BJ (cell line): Measurements from ENCODE around the gene STRC. TPM values are rescaled to one million over a fixed set of nuclear protein-coding genes. Genes with fewer than 3 reads are reported as not detected.
"Not testable (repeated sequence)": the region's sequence is repeated elsewhere in the genome, so short reads cannot be mapped to it uniquely, and the experiment has no call there.

Experiments used
- CTCF ChIA-PET: fragments of 350-600 bp; formaldehyde crosslinking; extraction: SDS; loops from one replicate; lab custom pipeline; 2021; ENCODE audit warnings: antibody characterized with exemption, inconsistent platforms; lab: Yijun Ruan, JAX
- POLR2A ChIA-PET: fragments of 300-600 bp; sonication (Branson Sonifier 250); formaldehyde crosslinking; extraction: SDS; loops from one replicate; lab custom pipeline; 2021; ENCODE audit warnings: antibody characterized with exemption; lab: Charles Lee
- DNase-seq: peaks from one replicate; pipeline ENCODE4 v3.0.0-alpha.2; 2011; ENCODE audit warnings: low read depth
- H3K27me3 ChIP-seq: 2 replicates; pipeline ENCODE4 v1.6.0; 2011; ENCODE audit warnings: low read length; ENCODE audit not compliant: control insufficient read depth, insufficient read depth
- H3K36me3 ChIP-seq: 2 replicates; pipeline ENCODE4 v1.5.1; 2011; ENCODE audit warnings: low read length; ENCODE audit not compliant: control insufficient read depth, insufficient read depth
- H3K4me3 ChIP-seq: 2 replicates; pipeline ENCODE4 v1.5.1; 2011; ENCODE audit warnings: low read depth, mild to moderate bottlenecking, control low read depth, low read length
- CTCF ChIP-seq: IDR thresholded peaks from 2 replicates; pipeline ENCODE4 v1.5.1; 2011; ENCODE audit warnings: low read depth, mild to moderate bottlenecking, control low read depth, inconsistent platforms, low read length, moderate library complexity; ENCODE audit not compliant: insufficient read depth
- polyA minus RNA-seq: library from RNA; depleted of rRNA, polyadenylated mRNA; stranded (reverse); fragments of >200 nt; gene quantifications from 2 replicates; pipeline ENCODE4 v1.2.3, GENCODE V29; 2011; rRNA and poly(A)+ RNA removed
- polyA plus RNA-seq: library from polyadenylated mRNA; depleted of rRNA; stranded (reverse); fragments of >200 nt; gene quantifications from 2 replicates; pipeline ENCODE4 v1.2.3, GENCODE V29; 2011; rRNA removed

STRC gene
- polyA plus RNA-seq (not detected in 2 replicates), polyA minus RNA-seq (0.09 TPM in 1 of 2 replicates, not detected in the other)

GRCh38 chr15:43618700-43619099, at the start of gene STRC:
STRC (minus strand) TSS chr15:43618800; CDS start chr15:43618722, 78 bp downstream.
- H3K36me3 ChIP-seq, CTCF ChIA-PET, H3K4me3 ChIP-seq, H3K27me3 ChIP-seq, DNase-seq, POLR2A ChIA-PET: not testable (repeated sequence)

GRCh38 chr15:43666177-43666576, 47.6 kb upstream of the STRC start:
- H3K4me3 ChIP-seq, H3K27me3 ChIP-seq, H3K36me3 ChIP-seq, CTCF ChIA-PET, POLR2A ChIA-PET, DNase-seq: not testable (repeated sequence)

- DNase-seq, H3K4me3 ChIP-seq, H3K27me3 ChIP-seq, POLR2A ChIA-PET, H3K36me3 ChIP-seq, CTCF ChIA-PET: not testable (repeated sequence)
These were observed 44.7 kb upstream of the STRC start for GRCh38 chr15:43663333-43663732.

- H3K4me3 ChIP-seq, H3K27me3 ChIP-seq, DNase-seq, CTCF ChIA-PET, POLR2A ChIA-PET, H3K36me3 ChIP-seq: not testable (repeated sequence)
These were observed 43.7 kb upstream of the STRC start for GRCh38 chr15:43662293-43662692.

- CTCF ChIA-PET, H3K27me3 ChIP-seq, POLR2A ChIA-PET, DNase-seq, H3K36me3 ChIP-seq, H3K4me3 ChIP-seq: not testable (repeated sequence)
These were observed 41.1 kb upstream of the STRC start for GRCh38 chr15:43659727-43660126.

- H3K4me3 ChIP-seq, CTCF ChIA-PET, DNase-seq, H3K36me3 ChIP-seq, H3K27me3 ChIP-seq, POLR2A ChIA-PET: not testable (repeated sequence)
These were observed 30.9 kb upstream of the STRC start for GRCh38 chr15:43649430-43649926.

- H3K27me3 ChIP-seq, result no peaks in the 10 kb centered on the region
- DNase-seq, result no peak
- CTCF ChIA-PET, result no interaction called here
- TF ChIP-seq CTCF, result no peak
- no peaks in the 10 kb centered on the region for H3K36me3 ChIP-seq
- H3K4me3 ChIP-seq, result no peak within 1 kb of the TSS
- POLR2A ChIA-PET, result no interaction called here
These were observed 30.2 kb upstream of the STRC start, which contains the start of gene CATSPER2 for GRCh38 chr15:43648649-43649429. CATSPER2 (minus strand) TSS chr15:43648844; CDS start chr15:43648061, 783 bp downstream.

- H3K4me3 ChIP-seq, CTCF ChIA-PET, POLR2A ChIA-PET, H3K27me3 ChIP-seq, H3K36me3 ChIP-seq, DNase-seq: not testable (repeated sequence)
These were observed 20.0 kb upstream of the STRC start for GRCh38 chr15:43638464-43639204.

GRCh38 chr15:43626937-43627336, 8.3 kb upstream of the STRC start:
- POLR2A ChIA-PET, H3K27me3 ChIP-seq: not testable (repeated sequence)

More at GRCh38 chr15:43626937-43627336, 8.3 kb upstream of the STRC start:
- CTCF ChIA-PET, H3K36me3 ChIP-seq, DNase-seq, H3K4me3 ChIP-seq: not testable (repeated sequence)
